Body of pancreas (tissue), 4 donors: ENCODE results near the gene ARHGAP6.

ENCODE experiments used
- CTCF ChIP-seq, 7 experiments: fragments of 450-650 bp in 4 of 7; fragments of 200-600 bp in 3 of 7; sonication (generic) in 3 of 7; IDR thresholded peaks; one replicate each; pipeline ENCODE4 v1.5.1; 2016 to 2019; ENCODE audit warnings: antibody characterized with exemption in 7 of 7
- POLR2A ChIP-seq, 3 donors: fragments of 450-650 bp; IDR thresholded peaks; one replicate each; pipeline ENCODE4 v1.6.1; 2016; ENCODE audit warnings: antibody characterized with exemption in 3 of 3, mild to moderate bottlenecking in 2 of 3

- TF ChIP-seq CTCF (IDR thresholded peaks at IDR 0.05) = no peak
- TF ChIP-seq POLR2A (IDR thresholded peaks at IDR 0.05) = no peak
These were observed 110.0 kb downstream of the ARHGAP6 start for GRCh38 chrX:11555759-11556158.
